OCI-LY7 (cell line): ENCODE data around the gene PPP2R3B. TPM values are rescaled to one million over a fixed set of nuclear protein-coding genes. Genes with fewer than 3 reads are reported as not detected.
"Not testable (repeated sequence)": the region's sequence is repeated elsewhere in the genome, so short reads cannot be mapped to it uniquely, and the experiment has no call there.

Experiments used
- BruUV-seq: library from RNA; stranded (reverse); fragments of 400-500 nt; replicated peaks from 2 replicates; lab custom pipeline; 2021; lab: Mats Ljungman, UMichigan
- CTCF ChIA-PET: fragments of 300-600 bp; sonication (Branson Sonifier 250); formaldehyde crosslinking; loops from one replicate; lab custom pipeline; 2022; ENCODE audit warnings: antibody characterized with exemption; ENCODE audit not compliant: unreplicated experiment; lab: Charles Lee
- POLR2A ChIA-PET: fragments of 300-600 bp; sonication (Branson Sonifier 250); formaldehyde crosslinking; loops from one replicate; lab custom pipeline; 2022; ENCODE audit warnings: antibody characterized with exemption; lab: Charles Lee
- DNase-seq: peaks from one replicate; pipeline ENCODE4 v3.0.0-alpha.2; 2015; ENCODE audit warnings: low spot score
- H2AFZ ChIP-seq: fragments of 200-600 bp; sonication (generic), shearing (Covaris generic); 2 replicates; pipeline ENCODE4 v1.6.1; 2014; ENCODE audit warnings: mild to moderate bottlenecking, antibody characterized with exemption, low read length, moderate library complexity
- H3K27ac ChIP-seq: fragments of 200-600 bp; sonication (generic); 2 replicates; pipeline ENCODE4 v1.5.1; 2014; ENCODE audit warnings: mixed run types, low read depth, mild to moderate bottlenecking, moderate library complexity, low read length, inconsistent platforms; ENCODE audit not compliant: poor library complexity, severe bottlenecking
- H3K36me3 ChIP-seq: fragments of 200-600 bp; sonication (generic); 2 replicates; pipeline ENCODE4 v1.6.1; 2014; ENCODE audit warnings: mild to moderate bottlenecking, antibody characterized with exemption, low read length, moderate library complexity, mixed read lengths; ENCODE audit not compliant: insufficient read depth
- H3K4me1 ChIP-seq: fragments of 200-600 bp; sonication (generic); 2 replicates; pipeline ENCODE4 v1.5.1; 2014; ENCODE audit warnings: mild to moderate bottlenecking, low read length; ENCODE audit not compliant: insufficient read depth, poor library complexity, severe bottlenecking
- H3K4me2 ChIP-seq: fragments of 200-600 bp; sonication (generic); 2 replicates; pipeline ENCODE4 v1.6.1; 2014; ENCODE audit warnings: mild to moderate bottlenecking, low read length
- H3K4me3 ChIP-seq: fragments of 200-600 bp; sonication (generic); 2 replicates; pipeline ENCODE4 v1.5.1; 2014; ENCODE audit warnings: mild to moderate bottlenecking, low read depth, low read length; ENCODE audit not compliant: poor library complexity, severe bottlenecking
- H3K79me2 ChIP-seq: fragments of 200-600 bp; sonication (generic); 2 replicates; pipeline ENCODE4 v1.6.1; 2016; ENCODE audit warnings: low read depth, mild to moderate bottlenecking, low read length, moderate library complexity, mixed read lengths; ENCODE audit not compliant: insufficient read depth
- H3K9me2 ChIP-seq: fragments of 200-600 bp; sonication (generic); 2 replicates; pipeline ENCODE4 v1.6.1; 2016; ENCODE audit warnings: mild to moderate bottlenecking, low read length, mixed read lengths; ENCODE audit not compliant: insufficient read depth
- H3K9me3 ChIP-seq: fragments of 200-600 bp; sonication (generic); 2 replicates; pipeline ENCODE4 v1.6.1; 2014; ENCODE audit warnings: mild to moderate bottlenecking, mixed run types, low read length, mixed read lengths
- H4K20me1 ChIP-seq: fragments of 200-600 bp; sonication (generic); 2 replicates; pipeline ENCODE4 v1.6.1; 2014; ENCODE audit warnings: mild to moderate bottlenecking, antibody characterized with exemption, low read length, moderate library complexity, mixed read lengths; ENCODE audit not compliant: insufficient read depth
- EZH2phosphoT487 ChIP-seq: fragments of 200-600 bp; sonication (generic); IDR thresholded peaks from 2 replicates; pipeline ENCODE4 v1.6.1; 2018; ENCODE audit warnings: low read depth, borderline replicate concordance, mild to moderate bottlenecking, mixed run types, antibody characterized with exemption, low read length, moderate library complexity, mixed read lengths
- intact Hi-C: fragments of 100-400 bp; cut with micrococcal nuclease; formaldehyde crosslinking; loops from one replicate; pipeline ENCODE4 v1.10.0; 2022; ENCODE audit not compliant: unreplicated experiment
- total RNA-seq, 2 experiments: library from RNA; depleted of rRNA in 1 of 2; stranded (reverse); fragments of >200 nt in 1 of 2; shearing (Covaris generic) in 1 of 2; gene quantifications; 2 replicates each; pipeline ENCODE4 v1.2.3, GENCODE V29; 2014 to 2022
- TF ChIP-seq, protein P1 (sequence below): fragments of 200-600 bp; sonication (generic); conservative IDR thresholded peaks from 2 replicates; pipeline ENCODE4 v1.5.1; 2014; ENCODE audit warnings: mild to moderate bottlenecking, antibody characterized with exemption, low read length, moderate library complexity, mixed read lengths

Gene PPP2R3B
- total RNA-seq, 2 experiments from 2014 or later, result 270 to 342 TPM

GRCh38 chrX:352582-353314, 34.0 kb downstream of the PPP2R3B start:
- H3K9me2 ChIP-seq, result no peaks in the 10 kb centered on the region
- no peaks in the 10 kb centered on the region for H3K4me1 ChIP-seq
- CTCF ChIA-PET, result no interaction called here
- peaks cover 96% of the 10 kb centered on the region for H3K36me3 ChIP-seq
- H3K4me3 ChIP-seq, result no peak overlapping the region
- no peak for DNase-seq
- no peaks in the 10 kb centered on the region for H3K9me3 ChIP-seq
- TF ChIP-seq EZH2phosphoT487, result no peak
- TF ChIP-seq, protein P1, sequence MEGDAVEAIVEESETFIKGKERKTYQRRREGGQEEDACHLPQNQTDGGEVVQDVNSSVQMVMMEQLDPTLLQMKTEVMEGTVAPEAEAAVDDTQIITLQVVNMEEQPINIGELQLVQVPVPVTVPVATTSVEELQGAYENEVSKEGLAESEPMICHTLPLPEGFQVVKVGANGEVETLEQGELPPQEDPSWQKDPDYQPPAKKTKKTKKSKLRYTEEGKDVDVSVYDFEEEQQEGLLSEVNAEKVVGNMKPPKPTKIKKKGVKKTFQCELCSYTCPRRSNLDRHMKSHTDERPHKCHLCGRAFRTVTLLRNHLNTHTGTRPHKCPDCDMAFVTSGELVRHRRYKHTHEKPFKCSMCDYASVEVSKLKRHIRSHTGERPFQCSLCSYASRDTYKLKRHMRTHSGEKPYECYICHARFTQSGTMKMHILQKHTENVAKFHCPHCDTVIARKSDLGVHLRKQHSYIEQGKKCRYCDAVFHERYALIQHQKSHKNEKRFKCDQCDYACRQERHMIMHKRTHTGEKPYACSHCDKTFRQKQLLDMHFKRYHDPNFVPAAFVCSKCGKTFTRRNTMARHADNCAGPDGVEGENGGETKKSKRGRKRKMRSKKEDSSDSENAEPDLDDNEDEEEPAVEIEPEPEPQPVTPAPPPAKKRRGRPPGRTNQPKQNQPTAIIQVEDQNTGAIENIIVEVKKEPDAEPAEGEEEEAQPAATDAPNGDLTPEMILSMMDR, result no peak
- POLR2A ChIA-PET, result no interaction called here
- intact Hi-C loops, result no loop called here
- H2AFZ ChIP-seq, result no peak overlapping the region
- H3K27ac ChIP-seq, result no peak overlapping the region
- no peaks in the 10 kb centered on the region for H4K20me1 ChIP-seq
- H3K79me2 ChIP-seq, result peaks cover 60% of the 10 kb centered on the region
- no TSS peak for BruUV-seq
- no peak overlapping the region for H3K4me2 ChIP-seq

DNA sequence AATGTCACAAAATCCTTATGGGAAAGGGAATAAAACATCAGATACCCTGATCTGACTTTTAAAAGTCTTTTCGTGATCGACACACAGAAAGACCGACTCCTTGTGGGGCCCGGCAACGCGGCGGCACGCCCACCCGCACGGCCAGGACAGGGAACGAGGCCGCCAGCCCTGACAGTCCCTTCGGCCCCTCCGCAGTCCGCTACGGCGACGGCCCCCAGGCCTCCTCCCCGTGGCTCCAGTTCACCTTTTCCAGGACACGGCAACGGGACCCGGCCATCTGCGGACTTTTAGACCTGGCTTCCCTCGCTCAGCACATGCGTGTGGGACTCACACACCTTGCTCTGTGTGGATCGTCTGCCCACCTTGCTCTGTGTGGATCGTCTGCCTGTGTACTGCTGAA, 34.5 kb downstream of the PPP2R3B start:
- no peaks in the 10 kb centered on the region for H3K9me2 ChIP-seq
- H3K4me2 ChIP-seq, result no peak overlapping the region
- intact Hi-C loops, result no loop called here
- H3K9me3 ChIP-seq, result no peaks in the 10 kb centered on the region
- no peak for TF ChIP-seq EZH2phosphoT487
- TF ChIP-seq, protein P1, result no peak
- H3K36me3 ChIP-seq, result peaks cover 96% of the 10 kb centered on the region
- CTCF ChIA-PET, result no interaction called here
- no peak for DNase-seq
- no peaks in the 10 kb centered on the region for H3K4me1 ChIP-seq
- no peak overlapping the region for H3K27ac ChIP-seq
- POLR2A ChIA-PET, result no interaction called here
- H3K79me2 ChIP-seq, result peaks cover 54% of the 10 kb centered on the region; the same call in 1 of the 2 replicates
- H4K20me1 ChIP-seq, result no peaks in the 10 kb centered on the region
- H3K4me3 ChIP-seq, result no peak overlapping the region
- BruUV-seq, result no TSS peak
- no peak overlapping the region for H2AFZ ChIP-seq

DNA sequence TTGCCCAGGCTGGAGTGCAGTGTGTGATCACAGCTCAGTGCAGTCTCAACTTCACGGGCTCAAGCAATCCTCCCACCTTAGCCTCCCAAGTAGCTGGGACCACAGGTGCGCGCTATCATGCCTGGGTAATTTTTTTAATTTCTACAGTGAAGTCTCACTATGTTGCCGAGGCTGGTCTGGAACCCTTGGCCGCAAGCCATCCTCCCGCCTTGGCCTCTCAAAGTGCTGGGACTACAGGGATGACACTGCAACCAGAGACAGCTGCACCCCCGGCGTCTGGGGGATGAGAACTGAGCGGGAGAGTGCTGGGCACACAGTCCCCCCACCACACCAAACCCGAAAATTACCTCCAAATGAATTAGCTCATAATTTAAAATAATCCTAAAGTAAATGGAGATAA, 35.0 kb downstream of the PPP2R3B start:
- BruUV-seq, result no TSS peak
- peaks cover 96% of the 10 kb centered on the region for H3K36me3 ChIP-seq
- no peak for TF ChIP-seq EZH2phosphoT487
- TF ChIP-seq, protein P1, result no peak

DNA sequence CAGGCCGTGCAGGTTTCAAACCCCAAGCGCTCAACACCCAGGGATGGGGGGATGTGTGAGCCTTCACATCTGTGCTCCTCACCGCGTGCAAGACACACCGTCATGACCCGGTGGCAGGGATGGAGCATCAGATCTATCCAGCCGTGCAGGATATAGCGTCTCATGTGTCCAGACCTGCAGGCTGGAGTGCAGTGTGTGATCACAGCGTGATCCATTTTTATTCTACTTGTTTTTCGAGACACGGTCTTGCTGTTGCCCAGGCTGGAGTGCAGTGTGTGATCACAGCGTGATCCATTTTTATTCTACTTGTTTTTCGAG, 35.4 kb downstream of the PPP2R3B start:
- H3K9me3 ChIP-seq, H3K4me2 ChIP-seq, POLR2A ChIA-PET, H3K9me2 ChIP-seq, H3K4me1 ChIP-seq, H4K20me1 ChIP-seq, DNase-seq, H3K27ac ChIP-seq, intact Hi-C loops, H3K4me3 ChIP-seq, H2AFZ ChIP-seq, CTCF ChIA-PET, BruUV-seq: not testable (repeated sequence)
- Histone ChIP-seq H3K79me2 (peaks cover 48% of the 10 kb centered on the region; the same call in 1 of the 2 replicates), H3K36me3 (peaks cover 96% of the 10 kb centered on the region)

More for the DNA sequence above, 35.0 kb downstream of the PPP2R3B start:
- CTCF ChIA-PET, result no interaction called here
- intact Hi-C loops, result no loop called here
- Histone ChIP-seq H3K4me2 (no peak overlapping the region), H3K9me3 (no peaks in the 10 kb centered on the region), H2AFZ (no peak overlapping the region), H3K9me2 (no peaks in the 10 kb centered on the region), H3K4me1 (no peaks in the 10 kb centered on the region), H4K20me1 (no peaks in the 10 kb centered on the region), H3K4me3 (no peak overlapping the region), H3K79me2 (peaks cover 49% of the 10 kb centered on the region; the same call in 1 of the 2 replicates), H3K27ac (no peak overlapping the region)
- no peak for DNase-seq
- POLR2A ChIA-PET, result no interaction called here
